HG03039 (cell line): ENCODE measurements around the gene ZNF155.

Experiments
- ATAC-seq: cut with Tn5 transposase; IDR thresholded peaks from one replicate; pipeline ENCODE4 v1.9.1; 2021; ENCODE audit warnings: mild to moderate bottlenecking, moderate library complexity; ENCODE audit not compliant: unreplicated experiment

ZNF155 gene

DNA sequence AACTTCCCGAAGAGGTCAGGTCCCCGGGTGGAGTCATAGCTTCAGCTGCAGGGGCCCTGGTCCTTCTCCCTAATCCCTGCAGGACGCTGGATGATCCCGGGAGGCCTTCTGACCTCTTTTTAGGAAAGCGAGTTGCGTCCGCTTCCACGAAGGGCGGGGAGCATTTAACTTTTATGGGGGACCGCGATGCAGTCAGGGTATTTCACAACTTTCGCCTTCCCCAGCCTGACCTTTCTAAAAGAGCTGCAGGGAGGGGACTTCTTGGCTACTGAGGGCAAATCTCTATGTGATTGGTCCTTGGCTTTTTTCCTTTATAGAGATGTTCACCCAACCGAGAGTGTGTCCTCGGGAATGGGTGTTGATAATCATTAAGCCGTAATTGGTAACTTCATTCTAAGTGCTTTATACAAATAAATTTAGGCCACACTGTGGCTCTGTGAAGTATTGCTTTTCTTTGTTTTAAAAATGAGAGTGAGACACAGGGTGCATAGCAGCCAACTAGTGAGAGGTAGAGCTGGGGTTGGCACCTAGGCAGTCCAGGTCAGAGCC lies 19.5 kb downstream of the ZNF155 start:
- peak; percentile 24 for ATAC-seq

DNA sequence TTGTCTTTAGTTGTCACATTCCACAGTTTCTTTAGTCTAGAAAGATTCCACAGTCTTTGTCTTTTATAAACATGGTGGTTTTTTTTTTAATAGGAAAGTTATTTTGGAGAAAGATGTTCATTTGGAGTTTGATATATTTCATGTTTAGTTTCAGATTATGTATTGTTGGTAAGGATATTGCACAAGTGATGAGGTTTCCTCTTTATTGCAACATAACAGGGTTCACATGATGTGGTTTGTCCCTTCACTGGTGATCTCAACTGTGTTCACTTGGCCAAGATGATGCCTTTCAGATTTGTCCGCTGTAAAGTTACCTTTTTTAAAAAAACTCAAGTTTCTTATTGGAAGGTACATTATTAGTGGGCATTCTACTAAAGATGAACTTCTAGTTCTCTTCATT lies 22.0 kb downstream of the ZNF155 start:
- no peak for ATAC-seq

DNA sequence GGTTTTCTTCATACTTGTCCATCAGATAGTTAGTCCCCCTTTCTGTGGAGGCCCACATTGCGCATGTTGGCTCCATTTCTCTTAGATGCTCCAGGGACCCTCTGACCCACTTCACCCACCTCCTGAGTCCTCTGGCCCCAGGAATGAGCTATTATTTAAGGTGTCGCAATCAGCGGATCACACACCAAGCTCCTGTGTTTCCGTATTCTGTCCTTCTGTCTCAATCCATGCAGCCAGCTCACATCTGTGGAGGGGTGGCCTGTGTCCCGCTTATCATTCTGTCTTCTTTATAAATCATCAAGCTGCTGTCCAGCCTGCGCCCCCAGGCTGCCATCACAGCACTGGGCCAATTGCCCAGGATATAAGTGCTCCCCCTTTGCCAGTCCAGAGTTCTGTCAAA lies 23.5 kb downstream of the ZNF155 start:
- ATAC-seq = no peak

DNA sequence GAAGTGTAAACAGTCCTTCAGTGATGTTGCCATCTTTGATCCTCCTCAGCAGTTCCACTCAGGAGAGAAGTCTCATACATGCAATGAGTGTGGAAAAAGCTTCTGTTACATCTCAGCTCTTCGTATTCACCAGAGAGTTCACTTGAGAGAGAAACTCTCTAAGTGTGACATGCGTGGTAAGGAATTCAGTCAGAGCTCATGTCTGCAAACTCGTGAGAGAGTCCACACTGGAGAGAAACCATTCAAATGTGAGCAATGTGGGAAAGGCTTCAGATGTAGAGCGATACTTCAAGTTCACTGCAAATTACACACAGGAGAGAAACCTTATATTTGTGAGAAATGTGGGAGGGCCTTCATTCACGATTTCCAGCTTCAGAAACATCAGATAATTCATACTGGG lies 26.5 kb downstream of the ZNF155 start:
- no peak for ATAC-seq

DNA sequence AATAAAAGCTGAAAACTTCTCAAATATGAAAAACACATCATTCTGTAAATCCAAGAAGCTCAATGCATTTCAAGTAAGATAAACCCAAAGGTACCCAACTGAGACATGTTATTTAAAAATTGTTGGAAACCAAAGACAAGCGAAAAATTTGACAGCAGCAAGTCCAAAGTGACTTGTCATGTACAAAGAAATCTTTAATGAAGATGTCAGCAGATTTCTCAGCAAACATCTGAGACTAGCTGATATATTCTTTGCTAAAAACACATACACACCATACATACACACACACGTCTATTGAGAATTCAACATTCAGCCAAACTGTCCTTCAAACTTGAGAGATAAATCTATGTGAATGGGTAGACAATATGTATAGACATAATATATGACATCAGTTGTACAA lies 35.5 kb downstream of the ZNF155 start:
- ATAC-seq = no peak

DNA sequence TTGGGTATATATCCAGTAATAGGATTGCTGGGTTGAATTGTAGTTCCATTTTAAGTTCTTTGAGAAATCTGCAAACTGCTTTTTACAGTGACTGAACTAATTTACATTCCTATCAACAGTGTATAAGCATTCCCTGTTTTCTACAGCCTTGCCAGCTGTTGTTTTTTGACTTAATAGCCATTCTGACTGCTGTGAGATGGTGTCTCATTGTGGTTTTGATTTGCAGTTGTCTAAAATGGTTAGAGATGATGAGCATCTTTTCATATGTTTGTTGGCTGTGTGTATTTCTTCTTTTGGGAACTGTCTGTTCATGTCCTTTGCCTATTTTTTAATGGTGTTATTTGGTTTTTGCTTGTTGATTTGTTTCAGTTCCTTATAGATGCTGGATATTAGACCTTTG lies 37.2 kb downstream of the ZNF155 start:
- no peak for ATAC-seq

DNA sequence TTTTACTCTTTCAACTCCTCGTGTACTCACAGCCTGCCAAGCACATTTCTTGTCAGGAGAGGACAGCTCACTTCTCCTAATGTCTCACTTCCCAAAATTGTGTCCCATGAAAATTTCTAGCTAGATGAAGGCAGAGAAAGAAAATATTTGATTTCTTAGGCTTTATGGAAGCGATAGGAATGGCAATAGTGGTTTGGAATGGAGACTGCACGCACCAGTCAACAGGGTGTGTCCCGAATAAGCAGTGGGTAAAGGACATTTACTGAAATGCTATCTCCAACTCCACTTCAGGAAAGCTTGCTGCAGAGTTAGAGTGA lies 40.9 kb downstream of the ZNF155 start:
- ATAC-seq = no peak

DNA sequence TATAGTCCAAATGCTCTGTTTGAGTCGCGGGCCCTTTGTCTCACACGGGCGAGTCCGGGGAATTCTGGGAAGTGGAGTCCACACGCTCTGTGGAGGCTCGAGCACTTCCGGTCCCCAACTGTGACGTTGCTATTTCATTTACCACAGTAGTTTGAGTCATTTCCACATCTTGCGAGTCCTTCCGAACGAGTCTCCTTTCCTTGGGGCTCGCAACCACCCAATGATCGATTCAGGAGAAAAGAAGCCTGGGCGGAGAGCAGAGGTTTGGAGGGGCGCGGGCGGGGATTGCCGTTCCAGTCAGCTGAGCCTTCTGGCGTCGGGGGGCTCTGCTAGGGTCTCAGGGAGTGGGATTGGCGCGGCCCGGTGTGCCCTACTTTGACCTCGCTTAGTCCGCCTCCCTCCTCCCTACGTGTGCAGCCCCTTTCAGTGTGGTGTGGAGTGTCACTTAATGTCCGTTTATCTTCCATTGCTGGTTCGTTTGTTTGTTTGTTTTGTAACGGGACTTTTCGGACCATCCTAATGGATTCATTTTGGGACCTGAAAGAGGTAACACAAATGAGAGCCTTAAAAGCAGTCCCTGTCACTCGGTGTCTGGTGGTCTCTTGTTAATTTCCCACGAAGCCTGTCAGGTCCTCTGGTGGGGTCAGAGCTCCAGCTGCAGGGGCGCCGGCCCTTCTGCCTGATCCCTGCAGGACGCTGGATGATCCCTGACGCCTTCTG lies 41.4 kb downstream of the ZNF155 start, which contains the start of gene ZNF222:
Gene ZNF222 (plus strand): TSS at position 163 of the 720 bp plus-strand sequence. CDS start 58 bp downstream, at position 221.
- no peak for ATAC-seq

DNA sequence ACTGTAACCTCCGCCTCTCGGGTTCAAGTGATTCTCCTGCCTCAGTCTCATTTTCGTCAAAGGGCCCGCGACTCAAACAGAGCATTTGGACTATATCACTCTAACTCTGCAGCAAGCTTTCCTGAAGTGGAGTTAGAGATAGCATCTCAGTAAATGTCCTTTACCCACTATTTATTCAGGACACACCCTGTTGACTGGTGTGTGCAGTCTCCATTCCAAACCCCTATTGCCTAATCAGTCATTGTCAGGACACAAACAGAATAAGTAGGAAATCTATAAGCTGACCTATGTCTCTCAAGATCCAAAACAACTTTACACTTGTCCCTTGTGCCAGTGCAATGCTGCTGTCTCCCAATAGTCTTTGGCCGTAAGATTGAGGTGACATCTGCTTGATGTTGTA lies 42.6 kb downstream of the ZNF155 start:
- no peak for ATAC-seq

DNA sequence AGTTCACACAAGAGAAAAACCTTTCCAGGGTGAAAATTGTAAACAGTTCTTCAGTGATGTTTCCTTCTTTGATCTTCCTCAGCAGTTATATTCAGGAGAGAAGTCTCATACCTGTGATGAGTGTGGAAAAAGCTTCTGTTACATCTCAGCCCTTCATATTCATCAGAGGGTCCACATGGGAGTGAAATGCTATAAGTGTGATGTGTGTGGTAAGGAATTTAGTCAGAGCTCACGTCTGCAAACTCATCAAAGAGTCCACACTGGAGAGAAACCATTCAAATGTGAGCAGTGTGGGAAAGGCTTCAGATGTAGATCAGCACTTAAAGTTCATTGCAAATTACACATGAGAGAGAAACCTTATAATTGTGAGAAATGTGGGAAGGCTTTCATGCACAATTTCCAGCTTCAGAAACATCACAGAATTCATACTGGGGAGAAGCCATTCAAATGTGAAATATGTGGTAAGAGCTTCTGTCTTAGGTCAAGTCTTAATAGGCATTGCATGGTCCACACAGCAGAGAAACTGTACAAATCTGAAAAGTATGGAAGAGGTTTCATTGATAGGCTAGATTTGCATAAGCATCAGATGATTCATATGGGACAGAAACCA lies 48.1 kb downstream of the ZNF155 start:
- no peak for ATAC-seq

DNA sequence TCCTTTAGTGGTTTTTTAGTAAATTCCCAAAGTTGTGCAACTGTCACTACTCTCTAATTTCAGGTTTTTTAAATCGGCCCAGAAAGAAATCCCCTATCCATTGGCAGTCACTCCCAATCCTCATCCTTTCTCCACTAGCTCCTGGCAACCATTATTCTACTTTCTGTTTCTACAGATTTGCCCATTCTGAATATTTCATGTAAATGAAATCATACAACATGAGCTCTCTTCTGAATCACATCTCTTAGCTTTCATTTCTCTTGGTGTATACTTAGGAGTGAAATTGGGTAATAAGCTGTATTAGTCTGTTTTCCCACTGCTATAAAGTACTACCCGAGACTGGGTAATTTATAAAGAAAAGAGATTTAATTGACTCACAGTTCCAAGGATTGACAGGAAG lies 58.2 kb downstream of the ZNF155 start:
- no peak for ATAC-seq
